GM10248 (cell line): ENCODE measurements around the gene ANKK1.

Experiments used
- CTCF ChIA-PET: fragments of 300-600 bp; sonication (Branson Sonifier 250); formaldehyde crosslinking; extraction: SDS; loops from one replicate; lab custom pipeline; 2021; ENCODE audit warnings: antibody characterized with exemption; lab: Yijun Ruan, JAX
- POLR2A ChIA-PET: fragments of 350-650 bp; sonication (Branson Sonifier 250); formaldehyde crosslinking; extraction: SDS; loops from one replicate; lab custom pipeline; 2020; ENCODE audit warnings: antibody characterized with exemption; lab: Yijun Ruan, JAX
- DNase-seq: peaks from one replicate; pipeline ENCODE4 v3.0.0; 2012; ENCODE audit errors: extremely low spot score
- CTCF ChIP-seq: IDR thresholded peaks from 2 replicates; pipeline ENCODE4 v1.5.1; 2012; ENCODE audit warnings: mild to moderate bottlenecking, low read depth; ENCODE audit errors: extremely low read depth, missing control alignments, control extremely low read depth

Gene ANKK1

DNA sequence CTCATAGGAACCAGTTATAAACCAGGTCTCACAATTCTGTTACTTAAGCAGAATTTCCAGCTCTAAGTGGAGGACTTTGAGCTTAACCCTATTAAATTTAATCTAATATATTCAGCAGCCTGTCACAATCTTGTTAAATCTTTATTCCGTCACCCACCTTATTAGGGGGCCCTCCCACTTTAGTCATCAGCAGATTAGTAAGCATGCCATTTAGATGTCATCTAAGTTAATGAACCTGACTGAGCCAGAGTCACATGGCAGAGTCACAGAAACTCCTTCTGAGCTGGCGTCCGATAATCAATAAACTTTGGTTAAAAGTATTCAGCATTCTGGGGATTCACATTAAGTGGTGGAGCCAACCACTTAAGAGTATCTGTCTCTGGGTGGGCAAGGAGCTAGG is 38.1 kb upstream of the ANKK1 start:
- no peak for DNase-seq
- TF ChIP-seq CTCF, result no peak
- ChIA-PET POLR2A (no interaction called here), CTCF (interaction anchor here (1.0 to 1.5 kb wide), 4 partner anchors 10 to 18 kb away, joined by 3 to 5 read pairs (median 3); no protein-coding TSS in a partner anchor)

DNA sequence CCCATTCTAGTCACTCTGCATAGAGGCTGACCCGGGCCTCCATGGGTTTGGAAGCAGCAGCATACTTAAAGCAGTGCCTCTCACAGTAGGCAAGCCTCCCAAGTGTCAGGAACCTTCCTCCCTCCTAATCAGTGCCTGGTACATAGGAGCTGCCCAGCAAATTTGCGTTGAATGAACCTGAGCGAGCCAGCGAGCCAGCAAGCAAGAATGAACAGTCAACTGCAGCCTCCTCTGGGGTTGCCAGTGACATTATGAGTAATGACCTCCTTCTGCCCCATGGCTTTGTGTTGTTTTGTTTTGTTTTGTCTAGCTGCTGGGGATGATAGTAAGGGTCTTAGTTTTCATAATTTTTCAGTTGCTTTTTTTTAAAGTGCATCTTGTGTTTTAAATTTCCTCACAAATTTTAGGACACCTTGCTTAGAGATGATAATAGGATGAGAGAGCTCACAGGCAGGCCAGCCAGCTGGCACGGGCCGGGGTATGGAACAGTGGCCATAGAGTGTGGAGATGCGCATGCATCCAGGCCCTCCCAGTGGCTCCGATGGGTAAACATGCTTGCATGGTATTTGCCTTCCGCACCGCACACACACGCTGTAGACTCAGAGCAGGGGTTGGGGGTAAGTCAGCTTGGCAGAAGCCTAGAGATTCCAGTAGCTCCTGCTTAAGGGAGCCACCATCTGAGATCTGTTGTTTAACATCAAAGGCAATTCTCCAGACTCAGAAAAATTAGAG is 37.1 kb upstream of the ANKK1 start:
- no peak for DNase-seq
- ChIA-PET CTCF (interaction anchor here (1.0 to 1.5 kb wide), 4 partner anchors 11 to 34 kb away, joined by 3 to 5 read pairs (median 4); no protein-coding TSS in a partner anchor), POLR2A (no interaction called here)
- no peak for TF ChIP-seq CTCF

DNA sequence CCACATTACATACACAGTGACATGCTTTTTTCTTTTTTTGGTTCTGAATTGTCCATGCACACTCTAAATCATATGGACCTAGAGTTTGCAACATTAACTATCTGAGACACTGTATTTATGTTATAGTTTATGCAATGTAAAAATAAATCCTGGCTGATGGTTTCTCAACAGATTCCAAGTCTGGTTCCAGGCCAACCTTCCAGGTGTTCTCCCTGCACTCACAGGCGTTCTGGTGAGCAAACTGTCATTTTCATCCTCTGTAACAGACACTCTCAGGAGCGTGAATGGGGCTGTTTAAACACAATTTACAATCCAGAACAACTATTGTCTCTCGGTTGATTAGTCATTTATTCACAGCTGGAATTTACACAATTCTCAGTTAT is 36.5 kb upstream of the ANKK1 start:
- TF ChIP-seq CTCF, result no peak
- ChIA-PET POLR2A (no interaction called here), CTCF (interaction anchor here (0.9 to 1.5 kb wide), 4 partner anchors 15 to 34 kb away, joined by 3 to 5 read pairs (median 4); no protein-coding TSS in a partner anchor)
- DNase-seq, result no peak

- CTCF ChIA-PET, result interaction anchor here (0.9 to 1.8 kb wide), 6 partner anchors 8 to 62 kb away, joined by 3 to 5 read pairs (median 4); no protein-coding TSS in a partner anchor
- no peak for TF ChIP-seq CTCF
- no peak for DNase-seq
These were observed 36.1 kb upstream of the ANKK1 start for GRCh38 chr11:113351480-113351879.

DNA sequence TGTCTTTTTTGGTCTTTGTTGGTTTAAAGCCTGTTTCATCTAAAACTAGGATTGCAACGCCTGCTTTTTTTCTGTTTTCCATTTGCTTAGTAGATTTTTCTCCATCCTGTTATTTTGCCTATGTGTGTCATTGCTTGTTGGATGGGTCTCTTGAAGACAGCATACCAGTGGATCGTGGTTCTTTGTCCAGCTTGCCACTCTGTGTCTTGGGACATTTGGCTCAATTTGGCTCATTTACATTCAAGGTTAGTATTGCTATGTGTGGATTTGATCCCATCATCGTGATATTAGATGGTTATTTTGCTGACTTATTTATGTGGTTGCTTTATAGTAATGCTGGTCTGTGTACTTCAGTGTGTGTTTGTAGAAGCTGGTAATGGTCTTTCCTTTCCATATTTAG is 31.4 kb upstream of the ANKK1 start:
- TF ChIP-seq CTCF, result no peak
- CTCF ChIA-PET, result no interaction called here
- DNase-seq, result no peak
- POLR2A ChIA-PET, result no interaction called here

More at GRCh38 chr11:113351480-113351879, 36.1 kb upstream of the ANKK1 start:
- POLR2A ChIA-PET, result no interaction called here

GRCh38 chr11:113363406-113363805 is 24.2 kb upstream of the ANKK1 start:
- no peak for DNase-seq
- CTCF ChIA-PET, result no interaction called here
- TF ChIP-seq CTCF, result no peak
- POLR2A ChIA-PET, result no interaction called here
